Gastroesophageal sphincter (tissue), 3 donors: ENCODE data around the gene DLGAP4.

Experiments used
- CTCF ChIP-seq, 4 experiments: fragments of 200-600 bp in 2 of 4; fragments of 450-650 bp in 2 of 4; sonication (generic) in 1 of 4; IDR thresholded peaks; one replicate each; pipeline ENCODE4 v1.5.1; 2017 to 2019; ENCODE audit warnings: antibody characterized with exemption in 4 of 4, mild to moderate bottlenecking in 2 of 4, moderate library complexity in 2 of 4
- POLR2A ChIP-seq, 2 donors: fragments of 450-650 bp; IDR thresholded peaks; one replicate each; pipeline ENCODE4 v1.6.1; 2017; ENCODE audit warnings: antibody characterized with exemption in 2 of 2, mild to moderate bottlenecking in 2 of 2, moderate library complexity in 1 of 2

DNA sequence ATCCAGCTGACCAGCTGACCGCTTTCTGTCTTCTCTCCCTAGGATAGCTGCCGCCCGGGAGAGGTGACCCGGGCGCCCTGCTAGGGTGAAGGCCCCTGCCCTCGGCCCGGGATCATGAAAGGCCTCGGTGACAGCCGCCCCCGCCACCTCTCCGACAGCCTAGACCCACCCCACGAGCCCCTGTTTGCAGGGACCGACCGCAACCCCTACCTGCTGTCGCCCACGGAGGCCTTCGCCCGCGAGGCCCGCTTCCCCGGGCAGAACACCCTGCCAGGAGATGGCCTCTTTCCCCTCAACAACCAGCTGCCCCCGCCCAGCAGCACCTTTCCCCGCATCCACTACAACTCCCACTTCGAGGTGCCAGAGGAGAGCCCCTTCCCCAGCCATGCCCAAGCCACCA lies 125.5 kb downstream of the DLGAP4 start:
- TF ChIP-seq CTCF (IDR thresholded peaks at IDR 0.05) (no peak), POLR2A (IDR thresholded peaks at IDR 0.05) (no peak)
